Endodermal cell (in vitro differentiated cells): ENCODE measurements around the gene ACYP2. TPM values are rescaled to one million over a fixed set of nuclear protein-coding genes. Genes with fewer than 3 reads are reported as not detected.

Experiments
- DNase-seq: peaks from one replicate; pipeline ENCODE4 v3.0.0-alpha.2; 2017
- H3K27ac ChIP-seq: 2 replicates; pipeline ENCODE4 v1.5.1; 2013; ENCODE audit warnings: mild to moderate bottlenecking, low read depth, low read length, moderate library complexity
- H3K27me3 ChIP-seq: 2 replicates; pipeline ENCODE4 v1.6.1; 2013; ENCODE audit warnings: mild to moderate bottlenecking, low read length, moderate library complexity; ENCODE audit not compliant: insufficient read depth, control insufficient read depth, poor library complexity, severe bottlenecking
- H3K36me3 ChIP-seq: 2 replicates; pipeline ENCODE4 v1.7.0; 2013; ENCODE audit warnings: mild to moderate bottlenecking, low read length, moderate library complexity; ENCODE audit not compliant: control insufficient read depth, insufficient read depth
- H3K4me1 ChIP-seq: one replicate; pipeline ENCODE4 v1.7.0; 2013; ENCODE audit warnings: low read length; ENCODE audit not compliant: control insufficient read depth, insufficient read depth
- H3K4me3 ChIP-seq: 2 replicates; pipeline ENCODE4 v1.5.1; 2013; ENCODE audit warnings: mild to moderate bottlenecking, low read length, moderate library complexity
- H3K9ac ChIP-seq: 2 replicates; pipeline ENCODE4 v1.6.1; 2013; ENCODE audit warnings: mild to moderate bottlenecking, low read length, moderate library complexity; ENCODE audit not compliant: poor library complexity, severe bottlenecking; ENCODE audit errors: extremely low read depth
- H3K9me3 ChIP-seq: 2 replicates; pipeline ENCODE4 v1.6.1; 2013; ENCODE audit warnings: mild to moderate bottlenecking, low read length, moderate library complexity; ENCODE audit not compliant: control insufficient read depth
- H3K27ac Mint-ChIP-seq: 2 replicates; pipeline ENCODE4 v1.8.0; 2020; ENCODE audit warnings: mixed read lengths
- H3K27me3 Mint-ChIP-seq: 2 replicates; pipeline ENCODE4 v1.8.0; 2021; ENCODE audit warnings: mild to moderate bottlenecking, mixed read lengths; ENCODE audit not compliant: insufficient read depth
- H3K36me3 Mint-ChIP-seq: 2 replicates; pipeline ENCODE4 v1.8.0; 2020; ENCODE audit warnings: low read depth, mixed read lengths
- H3K4me1 Mint-ChIP-seq: 2 replicates; pipeline ENCODE4 v1.8.0; 2020; ENCODE audit warnings: mixed read lengths
- H3K4me3 Mint-ChIP-seq: 2 replicates; pipeline ENCODE4 v1.8.0; 2020; ENCODE audit warnings: mild to moderate bottlenecking, moderate library complexity, mixed read lengths
- H3K9me3 Mint-ChIP-seq: 2 replicates; pipeline ENCODE4 v1.8.0; 2020; ENCODE audit warnings: mild to moderate bottlenecking, mixed read lengths
- WGBS, 2 experiments: methylation state at CpG; one replicate each; pipeline versions ENCODE4 v1.1.5 to v1.1.7; 2013; ENCODE audit warnings: missing lambda C conversion rate in 2 of 2, mixed read lengths in 1 of 2; ENCODE audit not compliant: insufficient coverage in 1 of 2, insufficient read length in 1 of 2; 5-methylcytosine and 5-hydroxymethylcytosine counted together
- total RNA-seq, 2 donors: library from RNA; stranded (reverse); fragmentation: NEBNext Ultra II Directional in 1 of 2; extraction: Animal tissue kit (Norgen Biotek cat#: 25700) in 1 of 2; gene quantifications; 2 replicates in 1 of 2; 3 replicates in 1 of 2; pipeline ENCODE4 v1.2.1, GENCODE V29; 2021
- TF ChIP-seq, protein P1 (sequence below): fragments of 200-600 bp; sonication (generic); conservative IDR thresholded peaks from 2 replicates; pipeline ENCODE4 v1.5.0; 2021; ENCODE audit warnings: antibody characterized with exemption, mild to moderate bottlenecking

Gene ACYP2
- total RNA-seq, 2 donors from 2014 or later = 7.4 to 8.6 TPM

DNA sequence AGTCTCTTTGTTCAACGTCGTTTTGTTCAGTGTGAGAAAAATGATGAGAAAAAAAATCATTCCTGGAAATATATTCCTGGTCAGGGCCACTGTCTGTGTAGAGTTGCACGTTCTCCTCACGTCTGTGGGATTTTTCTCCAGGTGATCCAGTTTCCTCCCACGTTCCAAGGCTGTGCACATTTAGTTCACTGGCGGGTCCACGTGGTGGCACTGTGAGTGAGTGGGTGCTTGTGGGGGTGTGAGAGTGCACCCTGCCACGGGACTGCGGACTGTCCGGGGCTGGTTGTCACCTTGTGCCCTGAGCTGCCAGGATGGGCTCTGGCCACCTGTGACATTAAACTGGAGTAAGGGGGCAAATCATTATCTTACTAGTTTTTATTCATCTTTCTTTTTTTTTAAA is 30.3 kb upstream of the ACYP2 start:
- WGBS, 2 experiments = 92 to 97% methylated on average over 6 to 9 of the region's 10 CpGs

GRCh38 chr2:54086157-54086556 is 29.3 kb upstream of the ACYP2 start:
- Mint-ChIP-seq H3K9me3 (no peaks in the 10 kb centered on the region), H3K36me3 (no peaks in the 10 kb centered on the region), H3K27ac (no peak overlapping the region), H3K4me1 (peaks cover 29% of the 10 kb centered on the region), H3K27me3 (no peaks in the 10 kb centered on the region), H3K4me3 (no peak overlapping the region)
- TF ChIP-seq, protein P1, sequence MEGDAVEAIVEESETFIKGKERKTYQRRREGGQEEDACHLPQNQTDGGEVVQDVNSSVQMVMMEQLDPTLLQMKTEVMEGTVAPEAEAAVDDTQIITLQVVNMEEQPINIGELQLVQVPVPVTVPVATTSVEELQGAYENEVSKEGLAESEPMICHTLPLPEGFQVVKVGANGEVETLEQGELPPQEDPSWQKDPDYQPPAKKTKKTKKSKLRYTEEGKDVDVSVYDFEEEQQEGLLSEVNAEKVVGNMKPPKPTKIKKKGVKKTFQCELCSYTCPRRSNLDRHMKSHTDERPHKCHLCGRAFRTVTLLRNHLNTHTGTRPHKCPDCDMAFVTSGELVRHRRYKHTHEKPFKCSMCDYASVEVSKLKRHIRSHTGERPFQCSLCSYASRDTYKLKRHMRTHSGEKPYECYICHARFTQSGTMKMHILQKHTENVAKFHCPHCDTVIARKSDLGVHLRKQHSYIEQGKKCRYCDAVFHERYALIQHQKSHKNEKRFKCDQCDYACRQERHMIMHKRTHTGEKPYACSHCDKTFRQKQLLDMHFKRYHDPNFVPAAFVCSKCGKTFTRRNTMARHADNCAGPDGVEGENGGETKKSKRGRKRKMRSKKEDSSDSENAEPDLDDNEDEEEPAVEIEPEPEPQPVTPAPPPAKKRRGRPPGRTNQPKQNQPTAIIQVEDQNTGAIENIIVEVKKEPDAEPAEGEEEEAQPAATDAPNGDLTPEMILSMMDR = no peak
- H3K27ac ChIP-seq = no peak overlapping the region
- no peaks in the 10 kb centered on the region for H3K36me3 ChIP-seq
- H3K4me1 ChIP-seq = peaks cover 6% of the 10 kb centered on the region
- H3K9me3 ChIP-seq = no peaks in the 10 kb centered on the region
- DNase-seq = no peak
- no peak overlapping the region for H3K4me3 ChIP-seq
- H3K9ac ChIP-seq = no peak overlapping the region
- 80 to 100% methylated on average over 1 of the region's 2 CpGs for WGBS, 2 experiments
- no peaks in the 10 kb centered on the region for H3K27me3 ChIP-seq

More for the DNA sequence above, 30.3 kb upstream of the ACYP2 start:
- H3K4me3 ChIP-seq = no peak overlapping the region
- peaks cover 6% of the 10 kb centered on the region for H3K4me1 ChIP-seq
- no peaks in the 10 kb centered on the region for H3K36me3 ChIP-seq
- Mint-ChIP-seq H3K27me3 (no peaks in the 10 kb centered on the region), H3K4me1 (peaks cover 25% of the 10 kb centered on the region), H3K4me3 (no peak overlapping the region), H3K9me3 (no peaks in the 10 kb centered on the region), H3K27ac (no peak overlapping the region), H3K36me3 (no peaks in the 10 kb centered on the region)
- TF ChIP-seq, protein P1 = no peak
- DNase-seq = no peak
- H3K27me3 ChIP-seq = no peaks in the 10 kb centered on the region
- H3K27ac ChIP-seq = no peak overlapping the region
- no peak overlapping the region for H3K9ac ChIP-seq
- no peaks in the 10 kb centered on the region for H3K9me3 ChIP-seq

- Mint-ChIP-seq H3K9me3 (no peaks in the 10 kb centered on the region), H3K4me3 (no peak overlapping the region), H3K4me1 (peaks cover 45% of the 10 kb centered on the region), H3K36me3 (no peaks in the 10 kb centered on the region), H3K27me3 (no peaks in the 10 kb centered on the region), H3K27ac (peak overlapping the region; percentile 89)
- no peaks in the 10 kb centered on the region for H3K9me3 ChIP-seq
- 38 to 41% methylated on average over 2 to 5 of the region's 5 CpGs for WGBS, 2 experiments
- peak overlapping the region; percentile 11 for H3K9ac ChIP-seq
- H3K36me3 ChIP-seq = no peaks in the 10 kb centered on the region
- peaks cover 16% of the 10 kb centered on the region for H3K4me1 ChIP-seq
- H3K4me3 ChIP-seq = peak overlapping the region; percentile 44
- peak; percentile 67 for DNase-seq
- H3K27ac ChIP-seq = no peak overlapping the region
- TF ChIP-seq, protein P1 = no peak
- H3K27me3 ChIP-seq = no peaks in the 10 kb centered on the region
These were observed 27.2 kb upstream of the ACYP2 start for GRCh38 chr2:54088191-54088634.
